Measurements from ENCODE around the gene LRRTM2.

Gene LRRTM2

DNA sequence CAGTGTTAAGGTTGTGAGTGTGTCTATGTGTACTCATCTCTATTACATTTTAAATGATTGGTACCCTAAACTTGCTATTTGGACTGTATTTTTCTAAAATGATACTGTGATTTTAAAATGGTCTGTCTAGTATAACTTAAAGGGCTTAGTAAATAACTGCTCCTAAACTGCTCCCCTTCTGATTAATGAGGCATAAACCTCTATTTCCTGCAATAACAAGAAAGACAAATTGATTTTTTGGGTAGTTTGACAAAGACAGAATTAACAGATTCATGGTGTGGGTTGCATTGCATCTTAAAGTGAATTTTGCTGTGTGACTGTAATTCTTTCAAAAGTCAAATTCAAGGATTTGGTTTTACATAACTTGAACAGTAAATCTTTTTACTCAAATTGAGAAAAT lies 8.1 kb upstream of the LRRTM2 start:
- DNase-seq: no peak

- no peak for DNase-seq
These were observed 3.5 kb upstream of the LRRTM2 start for GRCh38 chr5:138878437-138879235.

GRCh38 chr5:138876811-138877210 lies 1.7 kb upstream of the LRRTM2 start:
- DNase-seq: no peak

GRCh38 chr5:138875946-138876345 lies 811 bp upstream of the LRRTM2 start:
- no peak for DNase-seq

GRCh38 chr5:138875552-138875875 lies 379 bp upstream of the LRRTM2 start:
- no peak for DNase-seq

GRCh38 chr5:138874241-138874640 lies 894 bp downstream of the LRRTM2 start:
- no peak for DNase-seq

DNA sequence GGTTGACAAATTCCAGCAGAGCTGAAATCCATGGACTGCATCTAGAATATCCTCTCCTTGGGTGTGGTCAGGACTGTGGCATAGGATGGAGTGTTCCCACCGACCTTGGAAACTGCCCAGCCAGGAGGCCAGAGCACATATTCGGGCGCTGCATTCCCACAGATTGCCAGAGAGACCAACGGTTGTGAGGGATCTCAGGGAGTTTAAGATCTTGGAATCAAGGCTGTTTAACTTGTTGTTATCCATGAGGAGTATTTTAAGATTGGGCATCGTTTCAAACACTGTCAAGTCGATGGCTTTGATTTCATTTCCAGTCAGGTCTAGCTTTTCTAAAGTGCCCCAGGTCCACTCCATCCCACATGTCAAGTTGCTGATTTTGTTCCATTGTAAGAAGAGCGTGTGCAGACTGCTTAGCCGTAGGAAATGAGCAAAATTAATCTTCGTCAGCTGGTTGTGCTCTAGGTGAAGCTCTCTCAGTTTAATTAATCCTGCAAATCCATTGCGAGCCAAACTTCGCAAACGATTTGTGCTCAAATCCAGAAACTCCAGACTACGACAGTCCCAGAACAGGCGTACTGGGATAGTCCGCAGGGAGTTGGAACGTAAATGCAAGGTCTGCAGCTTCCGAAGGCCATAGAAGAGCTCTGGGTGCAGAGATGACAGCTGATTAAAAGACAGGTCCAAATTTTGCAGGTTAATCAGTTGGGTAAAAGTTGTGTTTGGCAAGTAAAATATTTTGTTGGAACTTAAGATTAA lies 1.5 kb downstream of the LRRTM2 start:
- DNase-seq: no peak

GRCh38 chr5:138872841-138873465 lies 2.2 kb downstream of the LRRTM2 start:
- no peak for DNase-seq

GRCh38 chr5:138870611-138871010 lies 4.5 kb downstream of the LRRTM2 start:
- no peak for DNase-seq

GRCh38 chr5:138869763-138870500 lies 5.2 kb downstream of the LRRTM2 start:
- DNase-seq: no peak

GRCh38 chr5:138869038-138869437 lies 6.1 kb downstream of the LRRTM2 start:
- DNase-seq: no peak

DNA sequence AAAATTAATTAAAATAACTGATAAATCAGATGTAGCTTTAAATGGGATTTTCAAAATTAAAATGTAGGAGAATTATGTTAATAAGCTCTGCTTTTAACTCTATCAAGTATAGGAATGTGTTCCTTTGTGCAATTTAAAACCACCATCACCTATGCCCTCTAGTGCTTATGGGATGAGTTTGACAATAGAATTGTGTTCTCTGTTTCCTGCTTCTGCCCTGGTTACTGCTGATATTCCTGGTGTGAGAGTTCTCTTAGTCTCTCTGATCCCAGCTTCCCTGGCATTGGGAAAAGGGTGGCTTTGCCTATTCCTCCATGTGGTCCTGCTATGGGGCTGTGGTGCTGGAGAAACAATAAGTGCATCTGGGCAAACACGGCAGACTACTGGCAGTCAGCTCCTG lies 8.1 kb downstream of the LRRTM2 start:
- DNase-seq: no peak

- DNase-seq: no peak
These were observed 22.0 kb downstream of the LRRTM2 start for GRCh38 chr5:138853132-138853531.

GRCh38 chr5:138850865-138851435 lies 24.2 kb downstream of the LRRTM2 start:
- no peak for DNase-seq

- no peak for DNase-seq
These were observed 25.3 kb downstream of the LRRTM2 start for GRCh38 chr5:138849882-138850281.

DNA sequence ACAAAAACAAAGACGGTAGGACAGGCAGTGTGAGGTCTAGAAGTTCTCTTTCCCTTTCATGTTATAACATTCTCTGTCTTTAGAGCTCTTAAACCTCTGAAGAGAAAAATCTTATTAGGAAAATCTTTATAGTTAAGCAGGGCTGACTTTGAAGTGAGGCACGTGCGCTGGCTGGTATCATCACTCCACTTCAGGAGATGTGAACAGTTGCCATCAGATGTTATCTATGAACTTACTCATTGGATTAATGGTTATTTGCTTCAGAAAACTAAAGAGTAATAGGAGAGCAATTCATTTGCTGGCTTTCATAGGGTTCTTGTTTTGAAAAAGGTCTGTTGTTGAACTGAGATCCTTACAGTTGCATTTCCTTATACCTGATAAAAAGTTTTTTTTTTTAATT lies 25.7 kb downstream of the LRRTM2 start:
- DNase-seq: no peak

DNA sequence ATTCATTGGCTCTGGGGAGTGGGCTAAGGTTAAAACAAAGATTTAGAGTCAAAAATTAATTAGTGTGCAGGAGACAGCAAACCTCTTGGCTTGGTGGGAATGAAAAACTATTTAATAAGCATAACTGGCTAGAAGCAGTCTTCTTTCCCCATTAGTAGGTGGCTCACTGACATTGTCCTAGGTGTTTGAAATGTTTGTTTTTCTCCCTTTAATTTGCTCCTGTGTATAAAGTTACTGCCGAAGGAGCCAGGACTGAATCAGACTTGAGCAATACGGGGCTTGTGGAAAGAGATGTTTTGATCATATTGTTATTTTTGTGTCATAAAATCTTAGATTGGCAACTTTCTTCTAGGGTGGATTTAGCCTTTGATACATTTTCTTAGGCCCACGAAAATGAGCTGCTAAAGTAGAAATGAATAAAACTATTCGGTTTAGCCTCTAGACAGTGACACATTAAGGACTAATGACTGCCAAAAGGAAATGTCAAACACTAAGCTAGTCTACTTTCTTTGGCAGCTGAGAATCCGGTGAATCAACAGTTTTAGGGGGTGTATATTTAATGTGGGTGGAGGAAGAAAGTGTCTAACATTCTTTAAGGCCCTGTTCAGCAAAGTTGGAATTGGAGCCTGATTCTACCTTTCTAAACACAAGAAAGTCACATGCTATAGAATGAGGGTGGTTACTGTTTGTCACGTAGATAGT lies 30.2 kb downstream of the LRRTM2 start:
- DNase-seq: no peak

DNA sequence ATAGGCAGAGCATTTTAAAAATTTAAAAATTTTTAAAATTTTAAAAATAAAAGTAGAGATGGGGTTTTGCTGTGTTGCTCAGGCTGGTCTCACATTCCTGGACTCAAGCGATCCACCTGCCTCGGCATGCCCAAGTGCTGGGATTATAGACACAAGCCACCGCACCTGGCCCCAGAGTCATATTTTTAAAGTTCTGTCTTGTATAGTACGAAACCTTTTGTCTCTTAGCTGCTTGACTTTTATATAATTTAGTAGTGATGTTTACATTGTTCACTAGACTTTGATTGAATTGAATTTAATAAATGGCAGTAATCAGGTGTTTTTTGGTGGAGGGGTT lies 31.0 kb downstream of the LRRTM2 start:
- no peak for DNase-seq

DNA sequence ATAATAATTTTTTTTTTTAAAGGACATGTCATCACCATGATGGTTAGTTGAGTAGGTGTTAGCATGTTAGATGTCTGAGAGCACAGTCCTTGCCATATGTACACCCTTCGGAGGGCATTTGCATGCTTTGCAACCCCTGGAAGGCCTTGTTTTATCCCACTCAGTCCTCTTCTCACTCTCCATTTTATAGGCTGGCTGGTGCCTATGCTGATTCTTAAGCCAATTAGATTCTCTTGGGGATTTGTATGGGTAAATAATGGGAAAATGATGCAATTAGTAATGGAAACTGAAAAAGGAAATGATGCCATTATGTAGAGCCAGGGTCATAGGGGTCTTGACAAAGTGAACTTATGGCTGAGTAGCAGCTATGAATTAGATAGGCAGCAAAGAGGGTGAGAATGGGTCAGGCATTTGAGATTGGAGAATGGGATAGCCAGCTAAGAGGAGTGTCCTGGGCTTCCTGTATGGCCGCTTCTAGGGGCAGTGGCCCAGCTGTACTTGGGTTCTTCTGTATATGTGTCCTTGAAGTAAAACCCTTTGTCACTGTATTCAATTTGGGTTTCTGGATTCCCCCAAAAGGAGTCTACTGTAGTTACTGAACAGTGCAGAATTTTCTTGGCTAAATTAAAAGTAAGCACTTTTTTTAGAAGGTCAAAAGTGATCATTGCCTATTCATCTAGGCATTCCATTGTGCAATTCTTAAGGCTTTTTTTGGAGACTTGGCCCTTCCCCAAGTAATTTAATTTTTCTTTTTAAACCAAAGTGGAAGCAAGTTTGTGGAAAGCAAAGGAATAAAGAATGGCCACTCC lies 31.6 kb downstream of the LRRTM2 start:
- no peak for DNase-seq

DNA sequence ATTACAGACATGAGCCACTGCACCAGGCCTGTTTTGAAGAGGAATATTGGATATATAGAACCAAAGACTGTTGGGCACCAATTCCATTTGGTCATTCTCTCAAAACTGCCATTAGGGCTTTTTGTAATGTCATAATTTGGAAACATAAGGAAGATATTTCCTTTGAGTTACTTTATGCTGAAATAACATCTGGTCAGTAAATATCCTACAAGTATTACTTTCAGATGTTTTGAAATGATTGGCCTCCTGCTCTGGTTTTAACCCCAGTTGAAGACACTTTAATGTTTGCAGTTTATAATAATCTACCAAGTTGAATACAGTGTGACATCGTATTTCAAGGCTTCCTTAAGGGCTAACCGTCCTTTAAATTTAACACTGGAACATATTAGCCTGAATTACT lies 33.6 kb downstream of the LRRTM2 start:
- DNase-seq: no peak

DNA sequence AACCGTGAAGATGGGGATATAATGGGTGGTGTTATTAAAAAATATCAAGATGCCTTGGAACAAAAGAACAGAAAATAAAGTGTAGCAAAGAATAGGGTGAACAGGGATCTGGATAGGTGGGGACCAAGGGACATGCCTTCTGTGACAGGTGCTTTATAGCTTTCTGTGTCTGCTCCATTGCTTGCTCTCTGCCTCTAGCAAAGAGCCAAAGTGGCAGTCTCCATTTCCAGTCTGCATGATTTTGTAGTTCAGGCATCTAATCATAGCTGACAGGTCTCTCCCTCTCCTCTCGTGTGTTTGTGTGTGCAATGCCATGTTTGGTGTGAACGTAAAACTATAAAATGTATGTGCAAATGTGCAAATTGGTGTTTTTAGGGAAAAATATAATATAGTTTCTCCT lies 35.0 kb downstream of the LRRTM2 start:
- DNase-seq: no peak

DNA sequence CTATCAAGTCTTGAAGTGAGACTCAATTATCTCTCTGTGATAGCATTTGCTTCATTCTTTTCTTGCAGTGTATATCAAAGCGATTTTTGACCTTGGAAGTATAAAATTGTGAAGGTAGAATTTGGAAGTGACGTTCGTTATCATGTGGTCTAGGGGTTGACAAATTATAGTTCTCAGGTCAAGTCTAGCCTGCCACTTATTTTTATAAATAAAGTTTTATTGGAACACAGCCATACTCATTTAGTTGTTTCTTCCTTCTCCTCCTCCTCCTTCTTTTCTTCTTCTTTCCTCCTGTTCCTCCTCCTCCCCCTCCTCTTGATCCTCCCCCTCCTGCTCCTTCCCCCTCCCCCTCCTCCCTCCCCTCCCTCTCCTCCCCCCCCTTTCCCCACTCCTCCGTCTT lies 38.0 kb downstream of the LRRTM2 start:
- no peak for DNase-seq

Measured in NCI-H446 treated with DMSO at 0.1 percent for 48 hours (cell line).